Neuron (in vitro differentiated cells): ENCODE data around the gene TMEM208.

ENCODE experiments used
- H2AFZ ChIP-seq: one replicate; pipeline ENCODE4 v1.6.1; 2013; ENCODE audit warnings: low read depth, mild to moderate bottlenecking, inconsistent platforms, low read length, moderate library complexity
- H3K27me3 ChIP-seq: one replicate; pipeline ENCODE4 v1.6.1; 2013; ENCODE audit warnings: low read length; ENCODE audit not compliant: insufficient read depth
- H3K36me3 ChIP-seq: one replicate; pipeline ENCODE4 v1.6.1; 2013; ENCODE audit warnings: low read length; ENCODE audit not compliant: insufficient read depth
- H3K4me1 ChIP-seq: one replicate; pipeline ENCODE4 v1.6.1; 2013; ENCODE audit warnings: low read length; ENCODE audit not compliant: insufficient read depth
- H3K4me3 ChIP-seq: 2 replicates; pipeline ENCODE4 v1.5.1; 2013; ENCODE audit warnings: mild to moderate bottlenecking, low read length, moderate library complexity
- H3K9me3 ChIP-seq: one replicate; pipeline ENCODE4 v1.6.1; 2013; ENCODE audit warnings: low read length

The TMEM208 gene

DNA sequence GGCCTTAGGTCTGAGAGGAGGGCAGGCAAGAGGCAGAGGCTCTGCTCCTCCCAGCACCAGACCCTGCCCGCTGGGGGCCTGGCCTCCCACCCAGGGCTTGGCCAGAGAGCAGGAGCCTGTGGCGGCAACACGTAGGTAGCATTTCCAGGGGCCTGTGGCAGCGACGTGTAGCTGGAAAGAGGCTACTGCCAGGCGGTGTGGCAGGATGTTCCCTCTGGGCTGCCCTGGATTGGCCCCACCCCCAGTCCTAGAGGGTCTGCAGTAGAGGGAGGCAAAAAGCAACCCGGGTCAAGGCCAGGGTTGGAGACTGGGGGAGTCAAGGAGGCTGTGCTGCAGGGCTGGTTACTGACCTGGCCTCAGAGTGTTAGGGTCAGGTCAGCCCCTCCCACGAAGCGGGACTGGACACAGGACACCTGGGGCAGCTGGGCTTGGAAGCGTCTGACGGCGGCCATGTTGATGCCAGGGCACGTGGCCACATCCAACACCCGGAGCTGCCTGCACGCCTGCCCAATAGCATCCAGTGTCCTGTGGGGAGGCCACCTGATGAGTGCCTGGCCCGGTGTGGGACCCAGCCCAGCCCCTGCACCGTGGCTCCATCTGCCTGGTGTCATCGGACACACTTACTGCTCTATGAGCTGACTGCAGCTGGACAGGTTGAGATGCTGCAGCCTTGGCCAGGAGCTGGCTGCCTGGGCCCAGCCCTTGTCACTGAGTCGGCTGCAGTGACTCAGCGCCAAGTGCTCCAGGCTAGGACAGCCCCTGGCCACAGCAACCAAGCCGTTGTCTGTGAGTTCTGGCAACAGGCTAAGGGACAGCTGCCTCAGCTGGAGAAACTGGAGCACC is 19.5 kb upstream of the TMEM208 start:
- Histone ChIP-seq H3K4me1 (peaks cover 8% of the 10 kb centered on the region), H2AFZ (no peak overlapping the region), H3K9me3 (no peaks in the 10 kb centered on the region), H3K27me3 (no peaks in the 10 kb centered on the region), H3K4me3 (no peak overlapping the region), H3K36me3 (peaks cover 30% of the 10 kb centered on the region)

DNA sequence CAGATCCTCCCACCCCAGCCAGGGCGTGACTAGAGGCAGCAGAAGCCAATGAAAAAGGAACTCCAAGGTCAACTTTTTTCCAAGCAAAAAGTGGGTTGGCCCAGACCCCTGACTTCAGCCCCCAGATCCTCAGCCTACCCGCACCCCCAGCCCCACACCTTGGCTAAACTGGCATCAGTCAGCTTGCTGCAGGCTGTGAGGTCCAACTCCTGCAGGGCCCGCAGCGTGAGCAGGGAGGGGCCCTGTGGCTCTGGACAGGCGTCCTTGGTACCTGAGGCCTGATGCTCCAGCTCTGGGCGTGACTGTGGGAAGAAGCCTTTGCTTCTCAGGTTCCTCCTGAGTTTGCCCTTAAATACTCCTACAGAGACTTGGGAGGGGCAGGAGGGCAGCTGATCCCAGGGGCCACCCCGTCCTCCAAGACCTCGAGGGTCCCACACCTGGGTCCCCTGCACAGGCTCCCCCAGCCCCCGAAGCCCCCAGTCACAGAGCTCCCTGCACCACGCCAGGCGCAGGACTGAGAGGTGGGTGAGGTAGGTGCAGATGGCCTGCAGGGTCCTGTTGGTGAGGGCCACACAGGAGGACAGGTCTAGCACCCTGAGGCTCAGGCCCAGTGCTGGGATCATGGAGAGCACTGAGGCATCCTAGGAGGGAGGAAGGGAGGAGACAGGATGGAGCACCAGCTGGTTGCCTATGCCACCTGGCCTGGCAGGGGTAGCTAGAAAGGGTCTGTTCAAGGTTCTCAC is 18.6 kb upstream of the TMEM208 start:
- Histone ChIP-seq H3K4me1 (peaks cover 8% of the 10 kb centered on the region), H3K4me3 (no peak overlapping the region), H2AFZ (no peak overlapping the region), H3K27me3 (no peaks in the 10 kb centered on the region), H3K9me3 (no peaks in the 10 kb centered on the region), H3K36me3 (peaks cover 22% of the 10 kb centered on the region)

DNA sequence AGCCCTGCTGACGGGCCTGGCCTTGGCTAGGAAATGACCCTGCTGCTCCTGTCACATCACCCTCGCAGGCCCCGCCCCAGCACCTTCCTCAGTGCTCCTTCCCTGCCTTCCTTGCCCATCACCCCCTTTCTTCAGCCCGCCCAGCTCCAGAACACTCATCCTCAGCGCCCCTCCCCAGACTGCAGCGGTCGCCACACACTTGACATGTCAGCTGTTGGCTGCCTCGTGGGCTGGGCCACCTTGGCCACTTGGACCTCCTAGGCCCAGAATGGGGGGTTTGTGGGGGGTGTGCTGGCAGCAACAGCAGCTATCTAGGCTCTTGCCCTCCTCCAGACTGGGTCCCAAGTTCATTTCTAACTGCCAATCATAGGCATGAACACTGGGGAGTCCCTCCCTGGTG is 17.4 kb upstream of the TMEM208 start:
- H2AFZ ChIP-seq, result no peak overlapping the region
- H3K9me3 ChIP-seq, result no peaks in the 10 kb centered on the region
- H3K27me3 ChIP-seq, result no peaks in the 10 kb centered on the region
- H3K36me3 ChIP-seq, result peaks cover 14% of the 10 kb centered on the region
- H3K4me1 ChIP-seq, result peaks cover 8% of the 10 kb centered on the region
- H3K4me3 ChIP-seq, result no peak overlapping the region

- Histone ChIP-seq H3K27me3 (no peaks in the 10 kb centered on the region), H3K36me3 (peaks cover 14% of the 10 kb centered on the region), H3K4me3 (no peak overlapping the region), H3K4me1 (peaks cover 8% of the 10 kb centered on the region), H3K9me3 (no peaks in the 10 kb centered on the region), H2AFZ (no peak overlapping the region)
These were observed 16.6 kb upstream of the TMEM208 start for GRCh38 chr16:67210069-67210937.

DNA sequence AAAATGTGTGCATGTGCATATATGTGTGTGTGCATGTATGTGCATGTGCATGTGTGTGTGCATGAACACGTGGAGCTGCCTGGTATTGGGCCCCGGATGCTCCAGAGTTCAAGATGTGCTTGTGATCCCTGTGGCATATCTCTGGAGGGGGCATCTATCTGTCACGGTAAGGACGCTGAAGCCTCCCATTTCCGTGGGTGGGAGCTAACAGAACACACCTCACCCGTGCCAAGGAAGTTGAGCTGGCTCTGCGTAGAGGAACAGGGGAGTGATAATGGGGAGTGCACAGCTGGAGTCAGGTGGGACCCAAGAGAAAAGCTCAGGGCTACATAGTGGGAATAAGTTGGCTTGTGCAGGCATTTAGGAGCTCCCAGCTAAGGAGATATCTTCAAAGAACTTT is 15.3 kb upstream of the TMEM208 start:
- Histone ChIP-seq H3K36me3 (peaks cover 17% of the 10 kb centered on the region), H2AFZ (no peak overlapping the region), H3K4me3 (no peak overlapping the region), H3K27me3 (no peaks in the 10 kb centered on the region), H3K9me3 (no peaks in the 10 kb centered on the region), H3K4me1 (peaks cover 7% of the 10 kb centered on the region)

- Histone ChIP-seq H3K4me1 (no peaks in the 10 kb centered on the region), H3K36me3 (peaks cover 18% of the 10 kb centered on the region), H3K9me3 (no peaks in the 10 kb centered on the region), H3K4me3 (no peak overlapping the region), H3K27me3 (no peaks in the 10 kb centered on the region), H2AFZ (no peak overlapping the region)
These were observed 14.2 kb upstream of the TMEM208 start for GRCh38 chr16:67212766-67213165.

DNA sequence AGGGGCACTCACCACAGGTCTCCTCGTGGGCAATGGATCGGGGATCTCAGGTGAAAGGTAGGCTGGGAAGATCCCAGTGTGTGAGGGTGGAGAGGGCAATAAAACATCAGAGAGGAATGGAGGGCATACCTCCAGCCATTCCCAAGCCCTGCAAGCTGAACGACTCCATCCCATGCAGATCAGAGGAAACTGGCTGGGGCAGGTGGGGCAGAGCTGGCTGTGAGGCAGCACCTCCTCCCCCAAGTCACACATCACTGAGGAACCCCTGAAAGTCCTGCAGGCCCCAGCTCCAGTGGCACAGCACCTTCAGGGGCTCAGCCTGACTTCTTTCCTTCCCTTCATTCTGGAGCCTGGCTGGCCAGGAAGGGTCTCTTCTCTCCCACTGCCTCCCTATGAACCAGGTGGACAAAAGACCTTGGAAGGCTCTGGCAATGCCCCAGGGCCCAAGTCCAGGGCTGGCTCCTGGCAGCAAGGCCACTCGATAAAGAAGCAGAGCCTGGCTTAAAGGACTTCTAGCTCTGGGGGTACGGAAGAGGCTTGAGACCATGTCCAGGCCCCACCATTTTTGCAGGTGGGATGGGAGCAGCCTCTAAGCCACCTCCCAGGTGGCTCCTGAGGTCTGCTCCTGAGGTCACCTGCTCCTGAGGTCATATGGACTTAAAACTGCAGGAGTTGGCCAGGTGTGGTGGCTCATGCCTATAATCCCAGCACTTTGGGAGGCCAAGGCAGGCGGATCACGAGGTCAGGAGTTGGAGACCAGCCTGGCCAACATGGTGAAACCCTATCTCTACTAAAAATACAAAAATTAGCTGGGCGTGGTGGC is 13.5 kb upstream of the TMEM208 start:
- H3K36me3 ChIP-seq, result peaks cover 18% of the 10 kb centered on the region
- no peaks in the 10 kb centered on the region for H3K9me3 ChIP-seq
- no peak overlapping the region for H2AFZ ChIP-seq
- H3K4me1 ChIP-seq, result no peaks in the 10 kb centered on the region
- no peak overlapping the region for H3K4me3 ChIP-seq
- H3K27me3 ChIP-seq, result no peaks in the 10 kb centered on the region

GRCh38 chr16:67215706-67216105 is 11.2 kb upstream of the TMEM208 start:
- Histone ChIP-seq H3K9me3 (no peaks in the 10 kb centered on the region), H2AFZ (no peak overlapping the region), H3K27me3 (no peaks in the 10 kb centered on the region), H3K36me3 (peaks cover 15% of the 10 kb centered on the region), H3K4me3 (no peak overlapping the region), H3K4me1 (no peaks in the 10 kb centered on the region)

GRCh38 chr16:67216612-67217490 is 10.1 kb upstream of the TMEM208 start:
- Histone ChIP-seq H3K4me3 (no peak overlapping the region), H3K4me1 (no peaks in the 10 kb centered on the region), H3K27me3 (no peaks in the 10 kb centered on the region), H2AFZ (no peak overlapping the region), H3K36me3 (peaks cover 10% of the 10 kb centered on the region), H3K9me3 (no peaks in the 10 kb centered on the region)

- H3K9me3 ChIP-seq, result no peaks in the 10 kb centered on the region
- H3K4me1 ChIP-seq, result peaks cover 21% of the 10 kb centered on the region
These were observed 2.9 kb upstream of the TMEM208 start for GRCh38 chr16:67223992-67224391.

GRCh38 chr16:67226295-67226803 is 581 bp upstream of the TMEM208 start:
- peaks cover 33% of the 10 kb centered on the region for H3K36me3 ChIP-seq
- peak overlapping the region; percentile 80 for H3K4me3 ChIP-seq
- H3K27me3 ChIP-seq, result no peaks in the 10 kb centered on the region
- H3K9me3 ChIP-seq, result no peaks in the 10 kb centered on the region
- peak overlapping the region; percentile 18 for H2AFZ ChIP-seq
- H3K4me1 ChIP-seq, result peaks cover 21% of the 10 kb centered on the region

More at GRCh38 chr16:67223992-67224391, 2.9 kb upstream of the TMEM208 start:
- Histone ChIP-seq H3K4me3 (no peak overlapping the region), H3K36me3 (peaks cover 10% of the 10 kb centered on the region), H3K27me3 (no peaks in the 10 kb centered on the region), H2AFZ (no peak overlapping the region)
